Astrocyte (in vitro differentiated cells and primary cell): Measurements from ENCODE around the gene AANAT. TPM values are rescaled to one million over a fixed set of nuclear protein-coding genes. Genes with fewer than 3 reads are reported as not detected.
A peak's percentile ranks its signal among the peaks of the same experiment; 100 is the strongest.

Source experiments
- DNase-seq: peaks from one replicate; pipeline ENCODE4 v3.0.0-alpha.2; 2010; ENCODE audit warnings: low read depth
- FAIRE-seq: peaks from 2 replicates; lab custom pipeline; 2011; peaks lifted over from hg19 to GRCh38; lab: Jason Lieb, UNC
- H2AFZ ChIP-seq: 2 replicates; pipeline ENCODE4 v1.6.0; 2012; ENCODE audit warnings: low read depth, low read length, inconsistent platforms
- H3K27ac ChIP-seq: 2 replicates; pipeline ENCODE4 v1.5.1; 2011; ENCODE audit warnings: low read depth, low read length, inconsistent platforms
- H3K27me3 ChIP-seq: 2 replicates; pipeline ENCODE4 v1.6.0; 2011; ENCODE audit warnings: low read length, inconsistent platforms; ENCODE audit not compliant: insufficient read depth
- H3K36me3 ChIP-seq: 2 replicates; pipeline ENCODE4 v1.5.1; 2011; ENCODE audit warnings: low read length, inconsistent platforms; ENCODE audit not compliant: insufficient read depth
- H3K4me1 ChIP-seq: 2 replicates; pipeline ENCODE4 v1.5.1; 2011; ENCODE audit warnings: low read length, inconsistent platforms; ENCODE audit not compliant: insufficient read depth
- H3K4me2 ChIP-seq: 2 replicates; pipeline ENCODE4 v1.6.0; 2012; ENCODE audit warnings: low read length, inconsistent platforms
- H3K4me3 ChIP-seq: 2 replicates; pipeline ENCODE4 v1.5.1; 2011; ENCODE audit warnings: low read depth, mild to moderate bottlenecking, low read length, inconsistent platforms; ENCODE audit not compliant: insufficient read depth
- H3K79me2 ChIP-seq: 2 replicates; pipeline ENCODE4 v1.6.0; 2012; ENCODE audit warnings: mild to moderate bottlenecking, low read length, inconsistent platforms; ENCODE audit not compliant: insufficient read depth
- H3K9ac ChIP-seq: 2 replicates; pipeline ENCODE4 v1.6.0; 2012; ENCODE audit warnings: mild to moderate bottlenecking, low read length, inconsistent platforms
- H3K9me3 ChIP-seq: 2 replicates; pipeline ENCODE4 v1.5.1; 2012; ENCODE audit warnings: low read depth, mild to moderate bottlenecking, low read length, inconsistent platforms; ENCODE audit not compliant: insufficient read depth
- H4K20me1 ChIP-seq: 2 replicates; pipeline ENCODE4 v1.6.0; 2012; ENCODE audit warnings: low read length, inconsistent platforms; ENCODE audit not compliant: insufficient read depth
- H3K27ac Mint-ChIP-seq: one replicate; pipeline ENCODE4 v1.8.0; 2021; ENCODE audit warnings: mild to moderate bottlenecking, mixed read lengths; ENCODE audit not compliant: unreplicated experiment
- H3K27me3 Mint-ChIP-seq: one replicate; pipeline ENCODE4 v1.8.0; 2021; ENCODE audit warnings: low read depth, mixed read lengths; ENCODE audit not compliant: unreplicated experiment
- H3K36me3 Mint-ChIP-seq: one replicate; pipeline ENCODE4 v1.8.0; 2021; ENCODE audit warnings: low read depth, mixed read lengths; ENCODE audit not compliant: unreplicated experiment
- H3K4me1 Mint-ChIP-seq: one replicate; pipeline ENCODE4 v1.8.0; 2021; ENCODE audit warnings: low read depth, mixed read lengths; ENCODE audit not compliant: unreplicated experiment
- H3K4me3 Mint-ChIP-seq: one replicate; pipeline ENCODE4 v1.8.0; 2021; ENCODE audit warnings: mild to moderate bottlenecking, moderate library complexity, mixed read lengths; ENCODE audit not compliant: unreplicated experiment
- H3K9me3 Mint-ChIP-seq: one replicate; pipeline ENCODE4 v1.8.0; 2021; ENCODE audit warnings: mild to moderate bottlenecking, mixed read lengths; ENCODE audit not compliant: unreplicated experiment
- EZH2 ChIP-seq: IDR thresholded peaks from 2 replicates; pipeline ENCODE4 v1.6.1; 2012; ENCODE audit warnings: mild to moderate bottlenecking, low read length, inconsistent platforms; ENCODE audit not compliant: insufficient read depth
- total RNA-seq: library from RNA; stranded (reverse); gene quantifications from 2 replicates; pipeline ENCODE4 v1.2.1, GENCODE V29; 2021
- TF ChIP-seq, protein P1 (sequence below): IDR thresholded peaks from 2 replicates; pipeline ENCODE4 v1.5.1; 2011; ENCODE audit warnings: low read depth, mild to moderate bottlenecking, inconsistent platforms, low read length, moderate library complexity; ENCODE audit not compliant: insufficient read depth

The AANAT gene
- total RNA-seq, 1 donor from 2014 or later, result not detected

DNA sequence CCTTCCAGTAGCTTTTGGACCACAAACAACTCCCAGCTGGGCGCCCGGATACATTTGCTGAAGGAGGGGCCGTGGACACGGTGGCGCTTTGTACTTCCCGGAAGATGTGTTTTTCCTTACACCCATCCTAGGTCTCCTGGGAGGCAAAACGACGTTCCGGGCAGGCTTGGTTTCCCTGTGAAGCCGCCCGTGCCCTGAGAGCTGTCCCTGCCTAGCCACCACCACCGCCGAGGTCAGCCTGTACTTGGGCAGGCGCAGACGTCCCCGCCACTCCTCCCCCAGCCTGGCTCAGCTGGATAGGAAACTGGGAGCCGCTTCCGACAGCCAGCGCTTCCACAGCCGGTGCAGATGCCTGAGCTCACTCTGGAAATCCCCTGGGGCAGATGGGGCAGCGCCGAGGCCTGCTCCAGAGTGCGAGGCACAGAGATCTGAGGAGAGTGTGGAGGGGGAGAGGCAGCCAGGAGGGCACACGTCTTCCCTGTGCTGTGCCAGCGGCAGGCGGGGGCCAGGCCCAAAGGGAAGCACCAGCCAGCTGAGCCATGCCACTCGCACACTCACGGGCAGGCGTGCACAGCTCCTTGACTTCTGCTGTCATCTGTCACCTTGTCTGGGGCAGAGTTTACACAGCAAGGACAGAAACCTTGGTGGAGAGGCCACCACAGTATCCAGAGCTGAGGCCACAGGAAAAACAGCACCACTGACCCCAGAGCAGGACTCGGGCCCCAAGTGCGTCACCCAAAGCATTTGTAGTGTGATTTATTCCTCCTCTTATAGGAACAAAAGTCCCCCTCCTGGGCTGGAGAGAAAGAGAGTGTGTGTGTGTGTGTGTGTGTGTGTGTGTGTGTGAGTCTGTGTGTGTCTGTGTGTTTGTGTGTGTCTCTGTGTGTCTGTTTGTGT is 30.8 kb downstream of the AANAT start:
- peaks cover 2% of the 10 kb centered on the region for H3K36me3 Mint-ChIP-seq
- DNase-seq, result peak; percentile 75
- Histone ChIP-seq H3K27ac (peak overlapping the region; percentile 70), H3K9ac (peak overlapping the region; percentile 66), H3K4me3 (no peak overlapping the region), H3K36me3 (no peaks in the 10 kb centered on the region), H3K79me2 (peaks cover 39% of the 10 kb centered on the region), H3K4me2 (peak overlapping the region; percentile 99), H4K20me1 (peaks cover 21% of the 10 kb centered on the region), H3K9me3 (no peaks in the 10 kb centered on the region), H3K27me3 (no peaks in the 10 kb centered on the region), H3K4me1 (peaks cover 49% of the 10 kb centered on the region), H2AFZ (peak overlapping the region; percentile 64)
- H3K4me1 Mint-ChIP-seq, result peaks cover 23% of the 10 kb centered on the region
- H3K4me3 Mint-ChIP-seq, result peak overlapping the region; percentile 66
- FAIRE-seq, result no peak
- no peaks in the 10 kb centered on the region for H3K9me3 Mint-ChIP-seq
- peak overlapping the region; percentile 86 for H3K27ac Mint-ChIP-seq
- H3K27me3 Mint-ChIP-seq, result no peaks in the 10 kb centered on the region
- no peak for TF ChIP-seq EZH2
- TF ChIP-seq, protein P1, sequence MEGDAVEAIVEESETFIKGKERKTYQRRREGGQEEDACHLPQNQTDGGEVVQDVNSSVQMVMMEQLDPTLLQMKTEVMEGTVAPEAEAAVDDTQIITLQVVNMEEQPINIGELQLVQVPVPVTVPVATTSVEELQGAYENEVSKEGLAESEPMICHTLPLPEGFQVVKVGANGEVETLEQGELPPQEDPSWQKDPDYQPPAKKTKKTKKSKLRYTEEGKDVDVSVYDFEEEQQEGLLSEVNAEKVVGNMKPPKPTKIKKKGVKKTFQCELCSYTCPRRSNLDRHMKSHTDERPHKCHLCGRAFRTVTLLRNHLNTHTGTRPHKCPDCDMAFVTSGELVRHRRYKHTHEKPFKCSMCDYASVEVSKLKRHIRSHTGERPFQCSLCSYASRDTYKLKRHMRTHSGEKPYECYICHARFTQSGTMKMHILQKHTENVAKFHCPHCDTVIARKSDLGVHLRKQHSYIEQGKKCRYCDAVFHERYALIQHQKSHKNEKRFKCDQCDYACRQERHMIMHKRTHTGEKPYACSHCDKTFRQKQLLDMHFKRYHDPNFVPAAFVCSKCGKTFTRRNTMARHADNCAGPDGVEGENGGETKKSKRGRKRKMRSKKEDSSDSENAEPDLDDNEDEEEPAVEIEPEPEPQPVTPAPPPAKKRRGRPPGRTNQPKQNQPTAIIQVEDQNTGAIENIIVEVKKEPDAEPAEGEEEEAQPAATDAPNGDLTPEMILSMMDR, result no peak

- Histone ChIP-seq H3K9ac (peak overlapping the region; percentile 66), H4K20me1 (peaks cover 21% of the 10 kb centered on the region), H3K4me2 (peak overlapping the region; percentile 99), H2AFZ (no peak overlapping the region), H3K4me1 (peaks cover 42% of the 10 kb centered on the region), H3K79me2 (peaks cover 39% of the 10 kb centered on the region), H3K27me3 (no peaks in the 10 kb centered on the region), H3K4me3 (no peak overlapping the region), H3K9me3 (no peaks in the 10 kb centered on the region), H3K36me3 (no peaks in the 10 kb centered on the region), H3K27ac (peak overlapping the region; percentile 70)
- Mint-ChIP-seq H3K27me3 (no peaks in the 10 kb centered on the region), H3K4me3 (no peak overlapping the region), H3K27ac (peak overlapping the region; percentile 81), H3K4me1 (peaks cover 21% of the 10 kb centered on the region), H3K36me3 (peaks cover 2% of the 10 kb centered on the region), H3K9me3 (no peaks in the 10 kb centered on the region)
- TF ChIP-seq EZH2, result no peak
- TF ChIP-seq, protein P1, result no peak
- no peak for FAIRE-seq
- no peak for DNase-seq
Measured at GRCh38 chr17:76498876-76499251, 31.5 kb downstream of the AANAT start.

GRCh38 chr17:76499267-76499667 is 31.9 kb downstream of the AANAT start:
- H3K9me3 ChIP-seq, result no peaks in the 10 kb centered on the region
- H3K36me3 ChIP-seq, result no peaks in the 10 kb centered on the region
- Mint-ChIP-seq H3K36me3 (peaks cover 2% of the 10 kb centered on the region), H3K27me3 (no peaks in the 10 kb centered on the region), H3K4me1 (peaks cover 21% of the 10 kb centered on the region), H3K4me3 (peak overlapping the region; percentile 45), H3K27ac (peak overlapping the region; percentile 69), H3K9me3 (no peaks in the 10 kb centered on the region)
- H3K79me2 ChIP-seq, result peaks cover 39% of the 10 kb centered on the region
- H3K27ac ChIP-seq, result peak overlapping the region; percentile 70
- no peak overlapping the region for H2AFZ ChIP-seq
- peak overlapping the region; percentile 66 for H3K9ac ChIP-seq
- DNase-seq, result no peak
- H3K27me3 ChIP-seq, result no peaks in the 10 kb centered on the region
- TF ChIP-seq, protein P1, result no peak
- no peak for TF ChIP-seq EZH2
- peaks cover 21% of the 10 kb centered on the region for H4K20me1 ChIP-seq
- H3K4me1 ChIP-seq, result peaks cover 40% of the 10 kb centered on the region
- H3K4me3 ChIP-seq, result no peak overlapping the region
- peak overlapping the region; percentile 99 for H3K4me2 ChIP-seq
- FAIRE-seq, result no peak
